ENCODE results near the gene PRKN. TPM values are rescaled to one million over a fixed set of nuclear protein-coding genes. Genes with fewer than 3 reads are reported as not detected.

PRKN gene
- total RNA-seq, 2 donors from 2014 or later, result 3.3 to 4.8 TPM

GRCh38 chr6:162690158-162690557 lies 37.4 kb downstream of the PRKN start:
- H3K27ac ChIP-seq (ENCODE audit: low read depth, low read length), result no peak overlapping the region
- TF ChIP-seq, protein P1, sequence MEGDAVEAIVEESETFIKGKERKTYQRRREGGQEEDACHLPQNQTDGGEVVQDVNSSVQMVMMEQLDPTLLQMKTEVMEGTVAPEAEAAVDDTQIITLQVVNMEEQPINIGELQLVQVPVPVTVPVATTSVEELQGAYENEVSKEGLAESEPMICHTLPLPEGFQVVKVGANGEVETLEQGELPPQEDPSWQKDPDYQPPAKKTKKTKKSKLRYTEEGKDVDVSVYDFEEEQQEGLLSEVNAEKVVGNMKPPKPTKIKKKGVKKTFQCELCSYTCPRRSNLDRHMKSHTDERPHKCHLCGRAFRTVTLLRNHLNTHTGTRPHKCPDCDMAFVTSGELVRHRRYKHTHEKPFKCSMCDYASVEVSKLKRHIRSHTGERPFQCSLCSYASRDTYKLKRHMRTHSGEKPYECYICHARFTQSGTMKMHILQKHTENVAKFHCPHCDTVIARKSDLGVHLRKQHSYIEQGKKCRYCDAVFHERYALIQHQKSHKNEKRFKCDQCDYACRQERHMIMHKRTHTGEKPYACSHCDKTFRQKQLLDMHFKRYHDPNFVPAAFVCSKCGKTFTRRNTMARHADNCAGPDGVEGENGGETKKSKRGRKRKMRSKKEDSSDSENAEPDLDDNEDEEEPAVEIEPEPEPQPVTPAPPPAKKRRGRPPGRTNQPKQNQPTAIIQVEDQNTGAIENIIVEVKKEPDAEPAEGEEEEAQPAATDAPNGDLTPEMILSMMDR (conservative IDR thresholded peaks at IDR 0.05), result no peak
- no peak overlapping the region for H3K9ac ChIP-seq (ENCODE audit: extremely low read depth, low read length, poor library complexity, severe bottlenecking)
- no peak overlapping the region for H3K4me3 Mint-ChIP-seq
- 63 to 68% methylated on average over 1 to 5 of the region's 5 CpGs for WGBS, 2 experiments (ENCODE audit: insufficient coverage in 1 of 2, insufficient read length in 1 of 2)
- peaks cover 6% of the 10 kb centered on the region for H3K4me1 Mint-ChIP-seq
- H3K36me3 Mint-ChIP-seq (ENCODE audit: low read depth), result no peaks in the 10 kb centered on the region
- no peaks in the 10 kb centered on the region for H3K4me1 ChIP-seq (ENCODE audit: control insufficient read depth, insufficient read depth, low read length)
- no peaks in the 10 kb centered on the region for H3K9me3 ChIP-seq (ENCODE audit: control insufficient read depth, low read length)
- H3K4me3 ChIP-seq (ENCODE audit: low read length), result no peak overlapping the region
- no peaks in the 10 kb centered on the region for H3K36me3 ChIP-seq (ENCODE audit: control insufficient read depth, insufficient read depth, low read length)
- H3K9me3 Mint-ChIP-seq, result no peaks in the 10 kb centered on the region
- no peaks in the 10 kb centered on the region for H3K27me3 Mint-ChIP-seq (ENCODE audit: insufficient read depth)
- DNase-seq, result no peak
- H3K27ac Mint-ChIP-seq, result no peak overlapping the region
- H3K27me3 ChIP-seq (ENCODE audit: control insufficient read depth, insufficient read depth, low read length, poor library complexity, severe bottlenecking), result no peaks in the 10 kb centered on the region

- Histone ChIP-seq H3K9ac (ENCODE audit: extremely low read depth, low read length, poor library complexity, severe bottlenecking) (no peak overlapping the region), H3K27me3 (ENCODE audit: control insufficient read depth, insufficient read depth, low read length, poor library complexity, severe bottlenecking) (no peaks in the 10 kb centered on the region), H3K36me3 (ENCODE audit: control insufficient read depth, insufficient read depth, low read length) (no peaks in the 10 kb centered on the region), H3K4me1 (ENCODE audit: control insufficient read depth, insufficient read depth, low read length) (no peaks in the 10 kb centered on the region), H3K9me3 (ENCODE audit: control insufficient read depth, low read length) (no peaks in the 10 kb centered on the region), H3K4me3 (ENCODE audit: low read length) (no peak overlapping the region), H3K27ac (ENCODE audit: low read depth, low read length) (no peak overlapping the region)
- H3K27ac Mint-ChIP-seq, result no peak overlapping the region
- TF ChIP-seq, protein P1 (conservative IDR thresholded peaks at IDR 0.05), result no peak
- H3K9me3 Mint-ChIP-seq, result no peaks in the 10 kb centered on the region
- WGBS, 2 experiments (ENCODE audit: insufficient coverage in 1 of 2, insufficient read length in 1 of 2), result 90 to 95% methylated on average over 3 of the region's 3 CpGs
- H3K4me3 Mint-ChIP-seq, result no peak overlapping the region
- no peaks in the 10 kb centered on the region for H3K36me3 Mint-ChIP-seq (ENCODE audit: low read depth)
- peaks cover 6% of the 10 kb centered on the region for H3K4me1 Mint-ChIP-seq
- no peak for DNase-seq
- no peaks in the 10 kb centered on the region for H3K27me3 Mint-ChIP-seq (ENCODE audit: insufficient read depth)
These were observed 38.7 kb downstream of the PRKN start for GRCh38 chr6:162688751-162689345.

GRCh38 chr6:162685586-162685985 lies 42.0 kb downstream of the PRKN start:
- peaks cover 6% of the 10 kb centered on the region for H3K4me1 Mint-ChIP-seq

More at GRCh38 chr6:162685586-162685985, 42.0 kb downstream of the PRKN start:
- Mint-ChIP-seq H3K9me3 (peaks cover 1% of the 10 kb centered on the region), H3K27me3 (ENCODE audit: insufficient read depth) (no peaks in the 10 kb centered on the region), H3K36me3 (ENCODE audit: low read depth) (no peaks in the 10 kb centered on the region), H3K27ac (no peak overlapping the region), H3K4me3 (no peak overlapping the region)
- no peaks in the 10 kb centered on the region for H3K27me3 ChIP-seq (ENCODE audit: control insufficient read depth, insufficient read depth, low read length, poor library complexity, severe bottlenecking)
- no peaks in the 10 kb centered on the region for H3K9me3 ChIP-seq (ENCODE audit: control insufficient read depth, low read length)
- no peaks in the 10 kb centered on the region for H3K4me1 ChIP-seq (ENCODE audit: control insufficient read depth, insufficient read depth, low read length)
- no peaks in the 10 kb centered on the region for H3K36me3 ChIP-seq (ENCODE audit: control insufficient read depth, insufficient read depth, low read length)
- no peak overlapping the region for H3K27ac ChIP-seq (ENCODE audit: low read depth, low read length)
- H3K4me3 ChIP-seq (ENCODE audit: low read length), result no peak overlapping the region
- H3K9ac ChIP-seq (ENCODE audit: extremely low read depth, low read length, poor library complexity, severe bottlenecking), result no peak overlapping the region
- TF ChIP-seq, protein P1 (conservative IDR thresholded peaks at IDR 0.05), result no peak
- no peak for DNase-seq
- 92 to 93% methylated on average over 3 to 5 of the region's 5 CpGs for WGBS, 2 experiments (ENCODE audit: insufficient coverage in 1 of 2, insufficient read length in 1 of 2)

Data from endodermal cell (in vitro differentiated cells).